D721Med (cell line): ENCODE data around the gene PDCD7.
"Not testable (repeated sequence)": the region's sequence is repeated elsewhere in the genome, so short reads cannot be mapped to it uniquely, and the experiment has no call there.

Source experiments
- DNase-seq: peaks from one replicate; pipeline ENCODE4 v3.0.0; 2011; ENCODE audit warnings: low spot score; ENCODE audit not compliant: insufficient read length
- FAIRE-seq: peaks from 2 replicates; lab custom pipeline; 2011; peaks lifted over from hg19 to GRCh38; lab: Jason Lieb, UNC
- TF ChIP-seq, protein P1 (sequence below): IDR thresholded peaks from 2 replicates; pipeline ENCODE4 v1.5.1; 2012; ENCODE audit warnings: mild to moderate bottlenecking, control low read depth; ENCODE audit not compliant: insufficient read depth; ENCODE audit errors: missing control alignments

Gene PDCD7, protein sequence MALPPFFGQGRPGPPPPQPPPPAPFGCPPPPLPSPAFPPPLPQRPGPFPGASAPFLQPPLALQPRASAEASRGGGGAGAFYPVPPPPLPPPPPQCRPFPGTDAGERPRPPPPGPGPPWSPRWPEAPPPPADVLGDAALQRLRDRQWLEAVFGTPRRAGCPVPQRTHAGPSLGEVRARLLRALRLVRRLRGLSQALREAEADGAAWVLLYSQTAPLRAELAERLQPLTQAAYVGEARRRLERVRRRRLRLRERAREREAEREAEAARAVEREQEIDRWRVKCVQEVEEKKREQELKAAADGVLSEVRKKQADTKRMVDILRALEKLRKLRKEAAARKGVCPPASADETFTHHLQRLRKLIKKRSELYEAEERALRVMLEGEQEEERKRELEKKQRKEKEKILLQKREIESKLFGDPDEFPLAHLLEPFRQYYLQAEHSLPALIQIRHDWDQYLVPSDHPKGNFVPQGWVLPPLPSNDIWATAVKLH

DNA sequence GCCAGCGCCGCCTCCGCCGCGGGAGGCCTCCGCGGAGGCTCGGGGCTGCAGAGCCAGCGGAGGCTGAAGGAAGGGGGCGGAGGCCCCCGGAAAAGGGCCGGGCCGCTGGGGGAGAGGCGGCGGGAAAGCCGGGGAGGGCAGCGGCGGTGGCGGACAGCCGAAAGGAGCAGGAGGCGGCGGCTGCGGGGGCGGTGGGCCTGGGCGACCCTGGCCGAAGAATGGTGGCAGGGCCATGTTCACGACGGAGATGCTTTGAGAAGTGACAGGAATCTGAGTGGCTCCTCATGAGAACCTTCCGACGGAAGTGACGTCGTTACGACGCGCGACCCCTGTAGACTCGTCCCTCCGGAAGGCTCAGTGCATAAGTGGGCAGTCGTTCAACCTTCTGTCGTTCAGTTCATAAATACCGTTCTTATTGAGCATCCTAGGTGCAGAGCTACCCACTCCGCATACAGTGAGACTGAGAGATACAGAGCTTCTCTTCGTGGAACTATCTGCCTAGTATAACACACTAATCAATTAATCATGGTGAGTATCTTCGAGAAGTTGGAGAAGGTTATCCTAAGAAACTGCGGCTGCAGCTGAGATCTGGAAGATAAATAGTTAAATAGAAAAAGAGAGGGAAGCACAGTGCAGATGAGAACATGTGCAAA, at the start of gene PDCD7:
TSS of gene PDCD7 (minus strand) at position 261 of the 653 bp plus-strand sequence. CDS start at position 234, 27 bp downstream.
- DNase-seq (peak; percentile 94), FAIRE-seq (peak; percentile 67)
- TF ChIP-seq, protein P1, sequence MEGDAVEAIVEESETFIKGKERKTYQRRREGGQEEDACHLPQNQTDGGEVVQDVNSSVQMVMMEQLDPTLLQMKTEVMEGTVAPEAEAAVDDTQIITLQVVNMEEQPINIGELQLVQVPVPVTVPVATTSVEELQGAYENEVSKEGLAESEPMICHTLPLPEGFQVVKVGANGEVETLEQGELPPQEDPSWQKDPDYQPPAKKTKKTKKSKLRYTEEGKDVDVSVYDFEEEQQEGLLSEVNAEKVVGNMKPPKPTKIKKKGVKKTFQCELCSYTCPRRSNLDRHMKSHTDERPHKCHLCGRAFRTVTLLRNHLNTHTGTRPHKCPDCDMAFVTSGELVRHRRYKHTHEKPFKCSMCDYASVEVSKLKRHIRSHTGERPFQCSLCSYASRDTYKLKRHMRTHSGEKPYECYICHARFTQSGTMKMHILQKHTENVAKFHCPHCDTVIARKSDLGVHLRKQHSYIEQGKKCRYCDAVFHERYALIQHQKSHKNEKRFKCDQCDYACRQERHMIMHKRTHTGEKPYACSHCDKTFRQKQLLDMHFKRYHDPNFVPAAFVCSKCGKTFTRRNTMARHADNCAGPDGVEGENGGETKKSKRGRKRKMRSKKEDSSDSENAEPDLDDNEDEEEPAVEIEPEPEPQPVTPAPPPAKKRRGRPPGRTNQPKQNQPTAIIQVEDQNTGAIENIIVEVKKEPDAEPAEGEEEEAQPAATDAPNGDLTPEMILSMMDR = no peak

DNA sequence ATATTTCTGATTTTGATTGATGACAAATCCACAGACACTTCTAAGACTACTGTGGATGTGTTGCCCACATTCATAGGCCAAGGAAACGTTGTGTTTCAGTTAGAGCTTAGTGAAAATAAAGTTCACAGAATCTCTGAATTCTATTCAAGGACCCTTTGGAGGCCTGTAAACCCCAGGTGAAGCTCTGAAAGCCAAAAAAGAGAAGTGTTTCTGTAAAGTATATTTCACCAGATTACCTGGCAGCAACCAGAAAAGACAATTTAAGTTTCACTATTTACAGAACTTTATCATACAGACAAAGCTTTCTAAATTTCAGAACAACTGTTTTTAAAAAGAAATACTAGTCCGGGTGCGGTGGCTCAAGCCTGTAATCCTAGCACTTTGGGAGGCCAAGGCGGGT, 48.9 kb upstream of the PDCD7 start:
- FAIRE-seq (no peak), DNase-seq (no peak)
- TF ChIP-seq, protein P1 = no peak

DNA sequence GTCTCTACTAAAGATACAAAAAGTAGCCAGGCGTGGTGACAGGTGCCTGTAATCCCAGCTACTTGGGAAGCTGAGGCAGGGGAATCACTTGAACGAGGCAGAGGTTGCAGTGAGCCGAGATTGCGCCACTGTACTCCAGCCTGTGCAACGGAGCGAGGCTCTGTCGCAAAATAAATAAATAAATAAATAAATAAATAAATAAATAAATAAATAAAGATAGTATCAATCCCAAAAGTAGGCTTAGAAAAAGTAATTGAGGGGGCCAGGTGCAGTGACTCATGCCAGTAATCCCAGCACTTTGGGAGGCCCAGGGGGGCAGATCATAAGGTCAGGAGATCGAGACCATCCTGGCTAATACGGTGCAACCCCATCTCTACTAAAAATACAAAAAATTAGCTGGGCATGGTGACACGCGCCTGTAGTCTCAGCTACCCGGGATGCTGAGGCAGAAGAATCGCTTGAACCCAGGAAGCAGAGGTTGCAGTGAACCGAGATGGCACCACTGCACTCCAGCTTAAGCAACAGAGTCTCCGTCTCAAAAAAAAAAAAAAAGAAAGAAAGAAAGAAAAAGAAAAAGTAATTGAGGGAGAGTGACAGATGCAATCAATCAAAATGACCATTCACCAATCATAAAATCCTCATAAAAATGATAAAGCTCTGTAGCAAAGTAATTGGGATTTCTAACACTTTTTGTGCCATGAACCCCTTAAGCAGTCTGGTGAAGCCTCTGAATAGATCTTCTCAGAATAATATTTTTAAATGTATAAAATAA, 48.2 kb upstream of the PDCD7 start:
- FAIRE-seq, DNase-seq: not testable (repeated sequence)

DNA sequence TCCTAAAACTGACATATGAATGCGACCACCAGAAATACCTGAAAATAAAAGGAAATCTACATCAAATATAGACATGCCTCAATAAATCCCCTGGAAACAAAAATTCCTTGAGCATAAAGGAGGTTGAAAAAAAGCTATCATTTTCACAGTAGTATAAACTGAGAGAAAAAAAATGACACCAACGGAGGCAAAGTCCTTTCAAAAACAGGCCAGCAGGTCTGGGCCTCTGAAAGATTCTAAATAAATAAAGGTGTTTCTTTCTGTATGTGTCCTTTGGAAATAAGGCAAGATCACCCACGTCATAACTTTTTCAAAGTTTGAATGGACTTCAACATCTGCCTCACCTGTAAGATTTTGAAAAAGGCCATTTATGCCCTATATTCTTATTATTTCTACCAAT, 46.6 kb upstream of the PDCD7 start:
- FAIRE-seq (no peak), DNase-seq (no peak)
- TF ChIP-seq, protein P1 = no peak

DNA sequence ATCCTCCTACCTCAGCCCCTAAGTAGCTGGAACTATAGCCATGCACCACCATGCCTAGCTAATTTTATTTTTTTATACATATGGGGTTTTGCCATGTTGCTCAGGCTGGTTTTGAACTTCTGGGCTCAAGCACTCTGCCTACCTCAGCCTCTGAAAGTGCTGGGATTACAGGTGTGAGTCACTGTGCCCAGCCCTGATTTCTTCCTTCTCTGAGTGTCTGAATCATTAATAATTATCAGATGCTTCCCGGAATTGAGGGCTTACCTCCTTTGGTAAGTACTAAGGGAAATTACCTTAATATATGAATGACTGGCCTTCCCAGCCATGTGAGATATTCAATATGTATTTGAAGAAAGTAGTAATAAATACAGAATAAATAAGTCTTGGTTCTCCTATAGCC, 44.3 kb upstream of the PDCD7 start:
- FAIRE-seq (no peak), DNase-seq (no peak)
- TF ChIP-seq, protein P1 = no peak

DNA sequence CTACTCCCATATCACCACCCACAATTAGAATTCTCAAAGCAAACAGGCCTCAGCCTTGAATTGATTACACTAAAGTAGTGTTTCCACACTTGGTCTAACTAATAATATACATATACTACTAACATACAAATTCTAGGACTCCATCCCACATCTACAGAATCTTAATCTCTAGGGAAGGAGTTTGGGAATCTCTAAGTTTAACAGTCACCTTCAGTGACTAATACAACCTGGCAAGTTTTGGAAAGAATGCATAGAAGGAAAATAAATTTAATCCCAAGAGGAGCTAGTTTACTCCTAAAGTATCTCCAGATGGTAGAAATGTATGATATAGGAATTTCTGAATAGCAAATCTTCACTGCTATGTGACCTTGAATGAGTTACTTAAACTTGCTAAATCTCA, 42.4 kb upstream of the PDCD7 start:
- FAIRE-seq (no peak), DNase-seq (no peak)
- TF ChIP-seq, protein P1 = no peak

DNA sequence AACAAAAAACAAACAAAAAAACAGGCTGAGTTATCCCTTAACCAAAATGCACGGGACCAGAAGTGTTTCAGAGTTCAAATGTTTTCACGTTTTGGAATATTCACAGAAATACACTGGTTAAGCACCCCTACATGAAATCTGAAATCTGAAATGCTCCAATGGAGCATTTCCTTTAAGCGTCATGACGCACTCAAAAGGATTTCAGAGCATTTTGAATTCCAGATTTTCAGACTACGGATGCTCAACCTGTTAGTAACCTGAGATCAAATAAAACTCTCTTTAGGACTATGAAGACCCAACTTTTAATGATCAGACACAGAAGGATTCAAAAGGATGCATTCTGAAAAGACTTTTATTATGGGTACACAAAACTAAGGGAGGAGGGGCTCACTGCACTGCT, 41.9 kb upstream of the PDCD7 start:
- DNase-seq = no peak
- TF ChIP-seq, protein P1 = no peak
- FAIRE-seq = no peak
